Calu3 (cell line): ENCODE measurements around the gene ASB3. TPM values are rescaled to one million over a fixed set of nuclear protein-coding genes. Genes with fewer than 3 reads are reported as not detected.
A peak's percentile ranks its signal among the peaks of the same experiment; 100 is the strongest.
"Not testable (repeated sequence)": the region's sequence is repeated elsewhere in the genome, so short reads cannot be mapped to it uniquely, and the experiment has no call there.

ENCODE experiments used
- Bru-seq: library from RNA; stranded (reverse); fragments of 400-500 nt; gene quantifications from one replicate; lab custom pipeline; 2021; lab: Mats Ljungman, UMichigan
- BruChase-seq, 2 experiments: library from RNA; stranded (reverse); fragments of 400-500 nt; gene quantifications; one replicate each; lab custom pipeline; 2021; lab: Mats Ljungman, UMichigan
- BruUV-seq: library from RNA; stranded (reverse); fragments of 400-500 nt; replicated peaks from 2 replicates; lab custom pipeline; 2021; lab: Mats Ljungman, UMichigan
- CTCF ChIA-PET: fragments of 300-600 bp; sonication (Branson Sonifier 250); formaldehyde crosslinking; loops from one replicate; lab custom pipeline; 2022; ENCODE audit warnings: antibody characterized with exemption; lab: Charles Lee
- DNase-seq: peaks from one replicate; pipeline ENCODE4 v3.0.0; 2022
- H3K27ac Mint-ChIP-seq: one replicate; pipeline ENCODE4 v1.8.0; 2022; ENCODE audit warnings: mixed read lengths; ENCODE audit not compliant: unreplicated experiment
- H3K27me3 Mint-ChIP-seq: one replicate; pipeline ENCODE4 v1.8.0; 2022; ENCODE audit warnings: mixed read lengths; ENCODE audit not compliant: unreplicated experiment
- H3K36me3 Mint-ChIP-seq: one replicate; pipeline ENCODE4 v1.8.0; 2022; ENCODE audit warnings: mild to moderate bottlenecking, moderate library complexity, mixed read lengths; ENCODE audit not compliant: insufficient read depth, unreplicated experiment
- H3K4me1 Mint-ChIP-seq: one replicate; pipeline ENCODE4 v1.8.0; 2022; ENCODE audit warnings: mild to moderate bottlenecking, low read depth, mixed read lengths; ENCODE audit not compliant: unreplicated experiment
- H3K4me3 Mint-ChIP-seq: one replicate; pipeline ENCODE4 v1.8.0; 2022; ENCODE audit warnings: mild to moderate bottlenecking, low read depth, moderate library complexity, mixed read lengths; ENCODE audit not compliant: unreplicated experiment
- H3K9me3 Mint-ChIP-seq: one replicate; pipeline ENCODE4 v1.8.0; 2022; ENCODE audit warnings: low read depth, mixed read lengths; ENCODE audit not compliant: unreplicated experiment
- CTCF ChIP-seq: fragments of 200-600 bp; IDR thresholded peaks from one replicate; pipeline ENCODE4 v1.8.0; 2022; ENCODE audit warnings: antibody characterized with exemption; ENCODE audit not compliant: unreplicated experiment
- intact Hi-C: fragments of 100-400 bp; cut with micrococcal nuclease; formaldehyde crosslinking; loops from one replicate; pipeline ENCODE4 v1.10.0; 2022; ENCODE audit not compliant: unreplicated experiment
- long read RNA-seq: library from polyadenylated mRNA; stranded (forward); transcript quantifications from one replicate; pipeline ENCODE4 v2.0.0, GENCODE V29; 2022
- total RNA-seq: library from RNA; stranded (reverse); gene quantifications from 2 replicates; pipeline ENCODE4 v1.2.3, GENCODE V29; 2022

Gene ASB3, protein sequence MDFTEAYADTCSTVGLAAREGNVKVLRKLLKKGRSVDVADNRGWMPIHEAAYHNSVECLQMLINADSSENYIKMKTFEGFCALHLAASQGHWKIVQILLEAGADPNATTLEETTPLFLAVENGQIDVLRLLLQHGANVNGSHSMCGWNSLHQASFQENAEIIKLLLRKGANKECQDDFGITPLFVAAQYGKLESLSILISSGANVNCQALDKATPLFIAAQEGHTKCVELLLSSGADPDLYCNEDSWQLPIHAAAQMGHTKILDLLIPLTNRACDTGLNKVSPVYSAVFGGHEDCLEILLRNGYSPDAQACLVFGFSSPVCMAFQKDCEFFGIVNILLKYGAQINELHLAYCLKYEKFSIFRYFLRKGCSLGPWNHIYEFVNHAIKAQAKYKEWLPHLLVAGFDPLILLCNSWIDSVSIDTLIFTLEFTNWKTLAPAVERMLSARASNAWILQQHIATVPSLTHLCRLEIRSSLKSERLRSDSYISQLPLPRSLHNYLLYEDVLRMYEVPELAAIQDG
- 14.2 and 15.8 TPM in 2 replicates for total RNA-seq
- percentile 71 among the genes with signal in this experiment for Bru-seq, nascent RNA
- BruChase-seq, experiment 1, labeled RNA remaining after a 6-hour chase = percentile 80 among the genes with signal in this experiment
- BruChase-seq, experiment 2, labeled RNA remaining after a 2-hour chase = percentile 74 among the genes with signal in this experiment
- long read RNA-seq, transcript ASB3-201 (10 exons, 2,214 nt) = major isoform, 8 of 20 reads
- long read RNA-seq, partial matches to known transcripts = 2 of 20 reads
- long read RNA-seq, other reads (novel, unspliced or antisense) = 9 of 20 reads

DNA sequence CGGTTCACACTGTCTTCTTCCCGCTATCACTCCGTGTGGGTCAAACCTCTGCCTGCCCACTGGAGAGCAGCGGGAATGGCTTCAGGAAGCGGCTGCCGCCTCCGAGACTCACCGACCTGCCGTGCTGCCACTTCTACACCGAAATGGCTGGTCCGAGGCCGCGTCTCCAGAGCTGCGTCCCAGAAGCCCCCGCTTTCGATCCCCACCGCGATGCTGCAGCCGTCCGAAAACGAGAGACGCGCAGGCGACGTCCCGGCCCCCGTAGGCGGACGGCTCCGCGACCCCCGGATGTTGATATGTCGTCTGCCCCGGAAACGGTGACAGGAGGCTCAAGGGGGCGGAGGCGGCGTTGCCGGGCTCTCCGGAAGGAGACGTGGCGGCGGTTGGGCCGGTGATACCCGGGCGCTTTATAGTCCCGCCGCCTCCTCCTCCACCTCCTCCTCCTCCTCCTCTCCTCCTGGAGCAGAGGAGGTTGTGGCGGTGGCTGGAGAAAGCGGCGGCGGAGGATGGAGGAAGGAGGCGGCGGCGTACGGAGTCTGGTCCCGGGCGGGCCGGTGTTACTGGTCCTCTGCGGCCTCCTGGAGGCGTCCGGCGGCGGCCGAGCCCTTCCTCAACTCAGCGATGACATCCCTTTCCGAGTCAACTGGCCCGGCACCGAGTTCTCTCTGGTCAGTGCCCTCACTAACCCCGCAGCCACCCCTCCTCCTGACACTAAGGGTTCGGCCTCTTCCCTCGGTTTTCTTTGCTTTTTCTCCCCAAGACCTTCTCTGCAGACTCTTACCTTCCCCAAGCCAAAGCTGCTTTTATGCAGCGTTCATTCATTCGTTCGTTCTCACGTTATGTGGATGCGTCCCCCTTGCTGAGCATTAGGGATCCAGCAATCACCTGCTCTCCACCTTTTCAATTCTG lies at the start of gene ASB3, which contains the start of gene ERLEC1:
Gene ASB3 (minus strand): TSS at position 249 of the 909 bp plus-strand sequence. CDS start 21,381 bp downstream, outside the sequence.
Gene ERLEC1 (plus strand): TSS at position 340 of the 909 bp plus-strand sequence. CDS start 167 bp downstream, at position 507.
- H3K27ac Mint-ChIP-seq = peak within 1 kb of the TSS; percentile 86
- H3K4me1 Mint-ChIP-seq = peaks cover 19% of the 10 kb centered on the region
- peak; percentile 90 for DNase-seq
- H3K27me3 Mint-ChIP-seq = no peaks in the 10 kb centered on the region
- no TSS peak for BruUV-seq
- peaks cover 29% of the 10 kb centered on the region for H3K36me3 Mint-ChIP-seq
- H3K4me3 Mint-ChIP-seq = peak within 1 kb of the TSS; percentile 94
- intact Hi-C loops = no loop called here
- H3K9me3 Mint-ChIP-seq = no peaks in the 10 kb centered on the region
- CTCF ChIA-PET = interaction anchor here (0.6 kb wide), 1 partner anchor 55 kb away, joined by 3 read pairs; no protein-coding TSS in a partner anchor
- no peak for TF ChIP-seq CTCF

GRCh38 chr2:53829980-53830290 lies 43.2 kb upstream of the ASB3 start:
- H3K27ac Mint-ChIP-seq, DNase-seq, CTCF ChIA-PET, BruUV-seq, intact Hi-C loops, H3K4me3 Mint-ChIP-seq, H3K9me3 Mint-ChIP-seq, H3K36me3 Mint-ChIP-seq, H3K27me3 Mint-ChIP-seq, H3K4me1 Mint-ChIP-seq: not testable (repeated sequence)

DNA sequence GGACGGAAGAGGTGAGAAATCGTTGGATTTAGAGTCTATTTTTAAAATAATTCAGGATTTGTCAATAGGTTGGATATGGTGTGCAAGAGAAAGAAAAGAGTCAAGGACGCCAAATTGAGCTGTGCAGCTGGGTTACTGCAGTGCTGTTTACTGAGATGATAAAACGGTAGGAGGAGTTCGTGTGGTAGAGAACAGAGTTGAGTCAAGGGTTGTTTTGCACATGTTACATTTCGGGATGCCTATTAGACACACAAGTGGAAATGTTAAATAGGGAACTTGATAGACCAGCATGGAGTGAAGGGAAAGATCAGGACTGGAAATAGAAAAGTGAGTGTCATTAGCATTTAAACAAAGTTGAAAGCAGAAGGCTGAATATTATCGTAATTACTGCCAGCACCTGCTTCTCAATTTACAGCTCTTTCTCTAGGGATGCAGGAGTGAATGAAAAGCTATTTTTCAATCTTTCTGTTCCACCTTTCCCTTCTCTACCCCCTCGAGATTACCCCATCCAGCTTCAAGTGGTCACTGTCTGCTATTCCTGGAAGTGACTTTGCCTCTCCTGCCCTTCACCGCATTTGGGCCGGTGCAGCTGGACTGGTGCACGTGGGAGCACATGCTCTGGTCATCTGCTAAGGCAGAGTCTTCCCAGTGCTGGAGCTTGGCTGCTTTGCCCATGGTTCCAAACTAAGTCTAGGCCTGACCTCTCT lies 42.7 kb upstream of the ASB3 start:
- no TSS peak for BruUV-seq

More for the DNA sequence above, 42.7 kb upstream of the ASB3 start:
- TF ChIP-seq CTCF = no peak
- no peaks in the 10 kb centered on the region for H3K9me3 Mint-ChIP-seq
- no peaks in the 10 kb centered on the region for H3K36me3 Mint-ChIP-seq
- H3K4me3 Mint-ChIP-seq = no peak overlapping the region
- intact Hi-C loops = no loop called here
- H3K27ac Mint-ChIP-seq = no peak overlapping the region
- no peak for DNase-seq
- CTCF ChIA-PET = no interaction called here
- no peaks in the 10 kb centered on the region for H3K4me1 Mint-ChIP-seq
- no peaks in the 10 kb centered on the region for H3K27me3 Mint-ChIP-seq
